ENCODE measurements around the gene XYLB.

- TF ChIP-seq MBD4 (IDR thresholded peaks at IDR 0.05; ENCODE audit: borderline replicate concordance, low read length) (no peak), TAF1 (CRISPR knock-in tag; IDR thresholded peaks at IDR 0.05) (no peak), ZNF609 (CRISPR knock-in tag; IDR thresholded peaks at IDR 0.05; ENCODE audit: borderline replicate concordance) (no peak), MAFF (IDR thresholded peaks at IDR 0.05; ENCODE audit: low read depth, low read length) (no peak), ZMAT3 (CRISPR knock-in tag; conservative IDR thresholded peaks at IDR 0.05) (no peak), ZNF280B (CRISPR knock-in tag; IDR thresholded peaks at IDR 0.05; ENCODE audit: borderline replicate concordance) (no peak), CREB1 (IDR thresholded peaks at IDR 0.05) (no peak), CREB1 (CRISPR knock-in tag; IDR thresholded peaks at IDR 0.05) (no peak), CTCF (CRISPR knock-in tag; IDR thresholded peaks at IDR 0.05) (no peak), POLR2AphosphoS5 (IDR thresholded peaks at IDR 0.05; ENCODE audit: low read depth, low read length) (no peak), FOXM1 (CRISPR knock-in tag; IDR thresholded peaks at IDR 0.05) (no peak), MLXIP (CRISPR knock-in tag; IDR thresholded peaks at IDR 0.05; ENCODE audit: borderline replicate concordance) (no peak), PBX2 (CRISPR knock-in tag; IDR thresholded peaks at IDR 0.05) (no peak)
Measured at GRCh38 chr3:38313263-38313662, 33.3 kb upstream of the XYLB start.

Measured in HepG2 (cell line).